Thyroid gland (tissue), 4 donors: ENCODE results near the gene SH3TC2. TPM values are rescaled to one million over a fixed set of nuclear protein-coding genes. Genes with fewer than 3 reads are reported as not detected.

Experiments
- DNase-seq, 2 donors: peaks; one replicate each; pipeline ENCODE4 v3.0.0-alpha.2; 2019
- H3K27ac ChIP-seq, 3 donors: fragments of 200-600 bp; sonication (generic); 1 replicate in 2 of 3; 2 replicates in 1 of 3; pipeline ENCODE4 v1.5.1; 2016 to 2019; ENCODE audit warnings: mild to moderate bottlenecking in 1 of 3, moderate library complexity in 1 of 3
- H3K27me3 ChIP-seq: fragments of 200-600 bp; sonication (generic); one replicate; pipeline ENCODE4 v1.5.1; 2019
- H3K36me3 ChIP-seq, 2 donors: fragments of 200-600 bp; sonication (generic); one replicate each; pipeline ENCODE4 v1.5.1; 2016 to 2019
- H3K4me1 ChIP-seq, 2 donors: fragments of 200-600 bp; sonication (generic); one replicate each; pipeline ENCODE4 v1.5.1; 2017 to 2019
- H3K4me3 ChIP-seq, 3 donors: fragments of 200-600 bp; sonication (generic); replicated peaks in 1 of 3; 1 replicate in 2 of 3; 2 replicates in 1 of 3; pipeline ENCODE4 v1.5.1; 2016; ENCODE audit warnings: mild to moderate bottlenecking in 1 of 3
- H3K9me3 ChIP-seq: fragments of 200-600 bp; sonication (generic); one replicate; pipeline ENCODE4 v1.5.1; 2017
- POLR2A ChIP-seq, 2 donors: fragments of 450-650 bp; IDR thresholded peaks; one replicate each; pipeline ENCODE4 v1.6.1; 2017; ENCODE audit warnings: antibody characterized with exemption in 2 of 2, mild to moderate bottlenecking in 2 of 2, moderate library complexity in 1 of 2
- WGBS, 2 donors: methylation state at CpG; one replicate each; pipeline ENCODE4 v1.1.5; 2017; 5-methylcytosine and 5-hydroxymethylcytosine counted together
- intact Hi-C: fragments of 100-400 bp; cut with DNase I; formaldehyde crosslinking; loops from one replicate; pipeline ENCODE4 v1.15.1; 2023
- total RNA-seq, 4 donors: library from RNA; depleted of rRNA; stranded (reverse); fragments of >200 nt; gene quantifications; one replicate each; pipeline ENCODE4 v1.2.3, GENCODE V29; 2016
- TF ChIP-seq, protein P1 (sequence below), 6 experiments: fragments of 200-600 bp in 3 of 6; fragments of 450-650 bp in 3 of 6; sonication (generic) in 3 of 6; IDR thresholded peaks; one replicate each; pipeline ENCODE4 v1.5.1; 2016 to 2019; ENCODE audit warnings: antibody characterized with exemption in 6 of 6, mild to moderate bottlenecking in 2 of 6, inconsistent platforms in 1 of 6, moderate library complexity in 1 of 6

The SH3TC2 gene
- total RNA-seq, 4 donors from 2014 or later = 0.83 to 2.0 (median 1.5) TPM

DNA sequence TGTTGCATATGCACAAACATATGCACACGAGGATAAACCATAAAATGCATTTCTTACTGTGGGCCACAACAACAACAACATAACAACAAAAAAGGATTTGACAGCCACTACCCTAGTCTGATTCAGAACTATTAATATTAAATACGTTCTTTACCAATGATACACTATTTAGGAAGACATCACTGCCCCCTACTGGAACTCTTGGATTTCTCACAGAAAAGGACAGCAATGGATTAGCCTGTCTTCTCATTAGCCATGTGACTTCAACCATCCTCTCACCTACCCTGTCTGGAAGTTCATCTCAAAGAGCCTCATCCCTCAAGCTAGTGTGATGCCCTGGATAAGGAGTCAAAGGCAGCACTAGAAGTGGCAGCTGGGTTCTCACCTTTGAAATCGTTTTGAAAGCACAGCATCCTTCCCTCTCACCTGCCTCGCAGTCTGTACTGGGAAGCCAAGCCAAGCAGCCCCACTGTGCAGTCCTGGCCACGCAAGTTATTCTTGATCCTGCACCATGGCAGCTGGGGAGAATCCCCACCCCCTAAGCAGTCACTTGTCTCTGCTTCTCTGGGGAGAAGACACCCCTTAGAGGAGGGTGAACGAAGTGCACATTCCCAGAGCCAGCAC is 64.6 kb downstream of the SH3TC2 start:
- Histone ChIP-seq H3K36me3 (no peaks in the 10 kb centered on the region), H3K4me1 (no peaks in the 10 kb centered on the region), H3K27ac (no peak overlapping the region), H3K27me3 (no peaks in the 10 kb centered on the region), H3K9me3 (no peaks in the 10 kb centered on the region), H3K4me3 (no peak overlapping the region)
- 50 to 51% methylated on average over 6 of the region's 6 CpGs for WGBS, 2 donors
- DNase-seq = peak in 1 of 2 donors; percentile 14
- TF ChIP-seq, protein P1, sequence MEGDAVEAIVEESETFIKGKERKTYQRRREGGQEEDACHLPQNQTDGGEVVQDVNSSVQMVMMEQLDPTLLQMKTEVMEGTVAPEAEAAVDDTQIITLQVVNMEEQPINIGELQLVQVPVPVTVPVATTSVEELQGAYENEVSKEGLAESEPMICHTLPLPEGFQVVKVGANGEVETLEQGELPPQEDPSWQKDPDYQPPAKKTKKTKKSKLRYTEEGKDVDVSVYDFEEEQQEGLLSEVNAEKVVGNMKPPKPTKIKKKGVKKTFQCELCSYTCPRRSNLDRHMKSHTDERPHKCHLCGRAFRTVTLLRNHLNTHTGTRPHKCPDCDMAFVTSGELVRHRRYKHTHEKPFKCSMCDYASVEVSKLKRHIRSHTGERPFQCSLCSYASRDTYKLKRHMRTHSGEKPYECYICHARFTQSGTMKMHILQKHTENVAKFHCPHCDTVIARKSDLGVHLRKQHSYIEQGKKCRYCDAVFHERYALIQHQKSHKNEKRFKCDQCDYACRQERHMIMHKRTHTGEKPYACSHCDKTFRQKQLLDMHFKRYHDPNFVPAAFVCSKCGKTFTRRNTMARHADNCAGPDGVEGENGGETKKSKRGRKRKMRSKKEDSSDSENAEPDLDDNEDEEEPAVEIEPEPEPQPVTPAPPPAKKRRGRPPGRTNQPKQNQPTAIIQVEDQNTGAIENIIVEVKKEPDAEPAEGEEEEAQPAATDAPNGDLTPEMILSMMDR (IDR thresholded peaks at IDR 0.05) = peak in 5 of 6 experiments; percentile 20 to 83 (median 61)
- no peak for TF ChIP-seq POLR2A (IDR thresholded peaks at IDR 0.05)
- intact Hi-C loops = loop anchor here (10.0 kb wide), 2 partner anchors 173 to 263 kb away; partner anchors contain the start of gene ADRB2

DNA sequence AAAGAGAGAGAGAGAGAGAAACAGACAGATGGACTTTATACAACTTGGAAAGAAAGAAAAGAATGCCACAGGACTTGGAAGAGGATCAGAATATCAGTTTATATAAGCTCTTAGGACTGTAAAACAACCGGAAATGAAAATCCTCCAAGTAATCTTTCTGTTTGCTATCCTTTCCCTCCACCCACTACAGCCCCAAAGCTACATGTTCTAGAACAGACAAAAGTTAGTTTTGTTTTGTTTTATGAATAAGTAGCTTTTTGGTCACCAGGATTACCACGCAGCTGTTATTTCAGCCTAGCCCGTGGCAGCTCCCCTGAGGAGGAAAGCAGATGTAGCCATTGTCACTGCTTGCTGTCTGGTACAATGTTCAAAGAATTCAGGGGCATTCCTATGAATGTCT is 66.6 kb downstream of the SH3TC2 start:
- H3K27me3 ChIP-seq = no peaks in the 10 kb centered on the region
- no peak overlapping the region for H3K4me3 ChIP-seq
- no peak for DNase-seq
- H3K36me3 ChIP-seq = no peaks in the 10 kb centered on the region
- intact Hi-C loops = loop anchor here (10.0 kb wide), 2 partner anchors 171 to 261 kb away; partner anchors contain the start of gene ADRB2
- no peak overlapping the region for H3K27ac ChIP-seq
- no peaks in the 10 kb centered on the region for H3K4me1 ChIP-seq
- 50 to 57% methylated on average over 3 of the region's 3 CpGs for WGBS, 2 donors
- H3K9me3 ChIP-seq = no peaks in the 10 kb centered on the region
- TF ChIP-seq POLR2A (IDR thresholded peaks at IDR 0.05) = no peak
- TF ChIP-seq, protein P1 (IDR thresholded peaks at IDR 0.05) = no peak

DNA sequence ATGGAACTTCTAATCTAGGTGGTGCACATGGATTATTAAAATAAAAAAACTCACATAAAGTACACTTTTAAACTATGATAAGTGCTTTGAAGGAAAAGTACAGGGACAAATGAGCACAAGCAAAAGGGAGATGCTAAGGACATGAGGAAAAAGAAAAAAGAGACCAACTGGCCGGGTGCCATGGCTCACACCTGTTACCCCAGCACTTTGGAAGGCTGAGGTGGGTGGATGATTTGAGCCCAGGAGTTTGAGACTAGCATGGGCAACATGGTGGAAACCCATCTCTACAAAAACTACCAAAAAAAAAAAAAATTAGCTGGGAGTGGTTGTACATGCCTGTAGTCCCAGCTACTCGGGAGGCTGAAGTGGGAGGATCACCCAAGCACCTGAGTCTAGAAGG is 67.1 kb downstream of the SH3TC2 start:
- H3K4me3 ChIP-seq = no peak overlapping the region
- H3K27me3 ChIP-seq = no peaks in the 10 kb centered on the region
- TF ChIP-seq, protein P1 (IDR thresholded peaks at IDR 0.05) = no peak
- no peak for TF ChIP-seq POLR2A (IDR thresholded peaks at IDR 0.05)
- no peaks in the 10 kb centered on the region for H3K4me1 ChIP-seq
- H3K9me3 ChIP-seq = no peaks in the 10 kb centered on the region
- no peak for DNase-seq
- no peaks in the 10 kb centered on the region for H3K36me3 ChIP-seq
- no peak overlapping the region for H3K27ac ChIP-seq
- intact Hi-C loops = loop anchor here (10.0 kb wide), 2 partner anchors 171 to 261 kb away; partner anchors contain the start of gene ADRB2
- 61 to 66% methylated on average over 2 of the region's 2 CpGs for WGBS, 2 donors

DNA sequence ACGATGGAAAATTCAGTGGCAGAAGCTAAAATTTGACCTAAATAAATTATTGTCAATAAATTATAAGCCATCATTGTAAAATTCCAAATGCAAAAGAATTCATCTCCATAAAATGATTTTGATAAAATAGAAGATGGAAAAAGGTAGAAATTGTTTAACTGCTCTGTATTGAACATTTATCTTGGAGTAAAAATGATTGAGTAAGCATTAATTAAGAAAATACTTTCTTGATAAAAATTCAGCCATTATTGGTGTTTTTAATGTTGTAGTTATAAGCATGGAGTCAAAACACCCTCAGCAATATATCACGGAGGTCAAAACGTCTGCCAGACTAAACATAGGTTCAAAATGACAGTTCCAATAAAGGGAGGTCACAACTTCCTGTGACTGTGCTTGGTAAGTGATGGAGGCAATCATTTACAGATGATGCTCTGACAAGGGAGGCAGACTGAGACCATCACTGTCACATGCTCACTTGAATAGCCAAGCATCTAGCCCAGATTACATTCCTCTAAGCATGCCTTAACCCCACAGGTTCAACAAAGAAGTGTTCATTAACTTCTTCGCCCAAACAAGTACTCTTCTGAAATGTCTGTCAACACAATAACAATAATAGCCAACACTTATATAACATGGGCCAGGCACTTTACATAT is 69.5 kb downstream of the SH3TC2 start:
- Histone ChIP-seq H3K27ac (no peak overlapping the region), H3K27me3 (no peaks in the 10 kb centered on the region), H3K4me3 (no peak overlapping the region), H3K36me3 (no peaks in the 10 kb centered on the region), H3K9me3 (no peaks in the 10 kb centered on the region), H3K4me1 (no peaks in the 10 kb centered on the region)
- 78% methylated on average over 4 of the region's 4 CpGs for WGBS, 2 donors
- TF ChIP-seq, protein P1 (IDR thresholded peaks at IDR 0.05) = no peak
- no peak for TF ChIP-seq POLR2A (IDR thresholded peaks at IDR 0.05)
- intact Hi-C loops = loop anchor here (10.0 kb wide), 2 partner anchors 169 to 259 kb away; partner anchors contain the start of gene ADRB2
- no peak for DNase-seq

DNA sequence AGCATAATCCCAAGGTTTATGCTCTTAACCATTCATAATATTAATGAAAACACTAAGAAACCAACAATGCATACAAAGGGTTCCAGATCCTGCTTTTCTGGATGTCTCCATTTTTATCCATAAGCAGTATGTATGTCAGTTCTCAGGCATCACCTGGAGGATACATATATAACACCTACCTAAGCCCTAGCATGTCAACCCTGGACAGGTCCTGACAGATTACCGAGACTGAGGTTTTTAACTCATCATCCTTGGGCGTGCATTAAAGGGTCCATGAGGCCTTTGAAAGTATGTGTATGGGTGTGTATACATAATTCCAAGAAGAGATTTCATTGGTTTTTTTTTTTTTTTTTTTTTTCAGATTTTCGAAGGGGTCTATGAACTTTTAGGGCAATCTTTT is 70.6 kb downstream of the SH3TC2 start:
- WGBS, 2 donors = 87 to 91% methylated on average over 3 of the region's 3 CpGs
- no peak for TF ChIP-seq POLR2A (IDR thresholded peaks at IDR 0.05)
- TF ChIP-seq, protein P1 (IDR thresholded peaks at IDR 0.05) = no peak
- no peak overlapping the region for H3K4me3 ChIP-seq
- H3K27ac ChIP-seq = no peak overlapping the region
- no peak for DNase-seq
- H3K4me1 ChIP-seq = no peaks in the 10 kb centered on the region
- H3K36me3 ChIP-seq = no peaks in the 10 kb centered on the region
- intact Hi-C loops = loop anchor here (10.0 kb wide), 2 partner anchors 167 to 257 kb away; partner anchors contain the start of gene ADRB2
- no peaks in the 10 kb centered on the region for H3K27me3 ChIP-seq
- no peaks in the 10 kb centered on the region for H3K9me3 ChIP-seq
